Left renal pelvis (tissue), 4 donors: ENCODE measurements around the gene SLC9B1. TPM values are rescaled to one million over a fixed set of nuclear protein-coding genes. Genes with fewer than 3 reads are reported as not detected.
"Not testable (repeated sequence)": the region's sequence is repeated elsewhere in the genome, so short reads cannot be mapped to it uniquely, and the experiment has no call there.

Experiments used
- DNase-seq, 4 donors: peaks; one replicate each; pipeline ENCODE4 v3.0.0-alpha.2; 2013; ENCODE audit warnings: low read depth in 4 of 4, low spot score in 3 of 4
- polyA plus RNA-seq, 4 donors: library from polyadenylated mRNA; unstranded; fragments of 120-200 nt; gene quantifications; one replicate each; pipeline ENCODE4 v1.2.1, GENCODE V29; 2013; ENCODE audit not compliant: insufficient read length in 4 of 4

Gene SLC9B1
- polyA plus RNA-seq, 4 donors, result 2.5 to 4.3 (median 3.5) TPM

- DNase-seq, result no peak
These were observed 8.0 kb downstream of the SLC9B1 start for GRCh38 chr4:103011378-103012025.

- DNase-seq, result no peak
These were observed 8.7 kb downstream of the SLC9B1 start for GRCh38 chr4:103010804-103011203.

- DNase-seq, result peak in 2 of 4 donors; percentile 42 to 54
These were observed 10.4 kb downstream of the SLC9B1 start for GRCh38 chr4:103008875-103009729.

- no peak for DNase-seq
These were observed 17.0 kb downstream of the SLC9B1 start for GRCh38 chr4:103002551-103002950.

GRCh38 chr4:102994803-102995202, 24.7 kb downstream of the SLC9B1 start:
- no peak for DNase-seq

GRCh38 chr4:102993985-102994384, 25.5 kb downstream of the SLC9B1 start:
- not testable (repeated sequence) for DNase-seq

GRCh38 chr4:102988429-102989020, 31.0 kb downstream of the SLC9B1 start:
- DNase-seq, result no peak

GRCh38 chr4:102981005-102981404, 38.5 kb downstream of the SLC9B1 start:
- no peak for DNase-seq

- DNase-seq, result not testable (repeated sequence)
These were observed 57.7 kb downstream of the SLC9B1 start for GRCh38 chr4:102961813-102962212.

GRCh38 chr4:102959496-102959895, 60.0 kb downstream of the SLC9B1 start:
- no peak for DNase-seq

- DNase-seq, result no peak
These were observed 74.4 kb downstream of the SLC9B1 start for GRCh38 chr4:102945066-102945465.

GRCh38 chr4:102938063-102938462, 81.4 kb downstream of the SLC9B1 start:
- not testable (repeated sequence) for DNase-seq

- no peak for DNase-seq
These were observed 83.8 kb downstream of the SLC9B1 start for GRCh38 chr4:102935716-102936115.

GRCh38 chr4:102919697-102920096, 99.8 kb downstream of the SLC9B1 start:
- not testable (repeated sequence) for DNase-seq

- no peak for DNase-seq
These were observed 100.6 kb downstream of the SLC9B1 start for GRCh38 chr4:102918859-102919258.

- no peak for DNase-seq
These were observed 117.7 kb downstream of the SLC9B1 start for GRCh38 chr4:102901804-102902203.

GRCh38 chr4:102897610-102898009, 121.9 kb downstream of the SLC9B1 start:
- not testable (repeated sequence) for DNase-seq

GRCh38 chr4:102896547-102896946, 123.0 kb downstream of the SLC9B1 start:
- DNase-seq, result not testable (repeated sequence)

GRCh38 chr4:102889866-102890265, 129.6 kb downstream of the SLC9B1 start:
- not testable (repeated sequence) for DNase-seq

GRCh38 chr4:102888570-102888969, 130.9 kb downstream of the SLC9B1 start:
- DNase-seq, result not testable (repeated sequence)

GRCh38 chr4:102883278-102883677, 136.2 kb downstream of the SLC9B1 start:
- DNase-seq, result no peak
